ENCODE measurements around the gene CTNNAL1. TPM values are rescaled to one million over a fixed set of nuclear protein-coding genes. Genes with fewer than 3 reads are reported as not detected.

The CTNNAL1 gene
- total and polyA plus RNA-seq, 9 of the 15 experiments (the other 6 are each of a cell fraction or from before 2014, with no cell fraction given): 23.2 to 78.0 (median 46.7) TPM

DNA sequence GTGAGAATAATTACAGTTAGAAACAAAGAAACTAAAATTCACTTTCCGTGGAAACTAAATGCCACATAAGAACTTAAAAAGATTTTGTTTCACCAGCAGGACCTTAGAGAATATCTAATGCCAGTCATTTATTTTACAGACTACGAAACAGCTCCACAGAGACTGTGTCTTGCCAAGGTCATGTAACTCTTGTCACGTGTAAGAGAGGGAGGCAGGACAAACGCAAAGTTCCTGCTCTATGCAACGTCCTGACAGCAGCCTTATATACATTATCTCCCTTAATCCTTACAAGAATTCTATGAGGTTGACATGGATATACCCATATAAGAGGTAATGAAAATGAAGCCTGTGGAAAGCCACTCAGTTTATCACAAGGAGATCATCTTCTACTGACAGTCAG lies 39.4 kb downstream of the CTNNAL1 start:
- BruUV-seq (replicated peaks): no TSS peak
- no peak overlapping the region for H3K27ac ChIP-seq (ENCODE audit: extremely low read depth, low read depth, low read length)
- H3K79me2 ChIP-seq (ENCODE audit: control insufficient read depth, insufficient read depth, low read length): no peaks in the 10 kb centered on the region
- no peaks in the 10 kb centered on the region for H3K9me1 ChIP-seq (ENCODE audit: control insufficient read depth, insufficient read depth, low read length)
- H3K4me3 ChIP-seq: no peak overlapping the region
- ChIA-PET CTCF (ENCODE audit: low intra/inter-chr PET ratio) (no interaction called here), POLR2A (interaction anchor here (0.8 kb wide), 1 partner anchor 10 kb away, joined by 5 read pairs; no protein-coding TSS in a partner anchor)
- H3K27me3 ChIP-seq (ENCODE audit: control insufficient read depth in 2 of 2, insufficient read depth in 2 of 2, low read length in 2 of 2): no peaks in the 10 kb centered on the region
- H3K9ac ChIP-seq (ENCODE audit: insufficient read depth in 1 of 2, low read depth in 2 of 2, low read length in 2 of 2): no peak overlapping the region
- DNase-seq (ENCODE audit: extremely low read depth in 1 of 4, low spot score in 3 of 4): no peak
- H4K20me1 ChIP-seq (replicated peaks; ENCODE audit: control insufficient read depth, insufficient read depth, low read length): no peaks in the 10 kb centered on the region
- TF ChIP-seq ZNF609 (CRISPR knock-in tag; IDR thresholded peaks at IDR 0.05; ENCODE audit: borderline replicate concordance) (no peak), ARID1B (IDR thresholded peaks at IDR 0.05) (no peak), BDP1 (IDR thresholded peaks at IDR 0.05; ENCODE audit: insufficient read depth, insufficient read length) (no peak), NFATC3 (IDR thresholded peaks at IDR 0.05) (no peak), DMBX1 (CRISPR knock-in tag; IDR thresholded peaks at IDR 0.05; ENCODE audit: borderline replicate concordance) (no peak), SMARCC2 (IDR thresholded peaks at IDR 0.05; ENCODE audit: low read depth) (no peak), SMARCA4 (IDR thresholded peaks at IDR 0.05) (no peak)
- TF ChIP-seq, protein P1, sequence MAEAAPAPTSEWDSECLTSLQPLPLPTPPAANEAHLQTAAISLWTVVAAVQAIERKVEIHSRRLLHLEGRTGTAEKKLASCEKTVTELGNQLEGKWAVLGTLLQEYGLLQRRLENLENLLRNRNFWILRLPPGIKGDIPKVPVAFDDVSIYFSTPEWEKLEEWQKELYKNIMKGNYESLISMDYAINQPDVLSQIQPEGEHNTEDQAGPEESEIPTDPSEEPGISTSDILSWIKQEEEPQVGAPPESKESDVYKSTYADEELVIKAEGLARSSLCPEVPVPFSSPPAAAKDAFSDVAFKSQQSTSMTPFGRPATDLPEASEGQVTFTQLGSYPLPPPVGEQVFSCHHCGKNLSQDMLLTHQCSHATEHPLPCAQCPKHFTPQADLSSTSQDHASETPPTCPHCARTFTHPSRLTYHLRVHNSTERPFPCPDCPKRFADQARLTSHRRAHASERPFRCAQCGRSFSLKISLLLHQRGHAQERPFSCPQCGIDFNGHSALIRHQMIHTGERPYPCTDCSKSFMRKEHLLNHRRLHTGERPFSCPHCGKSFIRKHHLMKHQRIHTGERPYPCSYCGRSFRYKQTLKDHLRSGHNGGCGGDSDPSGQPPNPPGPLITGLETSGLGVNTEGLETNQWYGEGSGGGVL (CRISPR knock-in tag; IDR thresholded peaks at IDR 0.05): no peak
- FAIRE-seq: no peak
- no peaks in the 10 kb centered on the region for H3K4me1 ChIP-seq (replicated peaks in 1 of 2; ENCODE audit: control insufficient read depth in 2 of 2, insufficient read depth in 2 of 2, low read length in 2 of 2)
- no peak for ATAC-seq
- WGBS (ENCODE audit: insufficient coverage, low coverage, missing lambda C conversion rate): 80% methylated on average over 5 of the region's 5 CpGs
- no peak overlapping the region for H3K4me2 ChIP-seq (ENCODE audit: insufficient read depth, low read length)
- peaks cover 37% of the 10 kb centered on the region for H3K36me3 ChIP-seq (ENCODE audit: control insufficient read depth, insufficient read depth, low read length)
- intact Hi-C loops (cut with micrococcal nuclease) (no loop called here), in situ Hi-C loops (cut with MboI) (no loop called here)
- no peak overlapping the region for H2AFZ ChIP-seq (ENCODE audit: low read depth, low read length)
- H3K9me3 ChIP-seq (replicated peaks; ENCODE audit: control insufficient read depth, insufficient read depth, low read depth, low read length): no peaks in the 10 kb centered on the region
